SK-N-MC (cell line): Measurements from ENCODE around the gene MICOS13.

Experiments used
- DNase-seq: peaks from one replicate; pipeline ENCODE4 v3.0.0-alpha.2; 2011; ENCODE audit warnings: low read depth, low spot score
- H3K27ac ChIP-seq: fragments of 200-600 bp; sonication (generic); 2 replicates; pipeline ENCODE4 v1.5.1; 2016; ENCODE audit warnings: mixed run types
- H3K36me3 ChIP-seq: fragments of 200-600 bp; sonication (generic); 2 replicates; pipeline ENCODE4 v1.6.1; 2017; ENCODE audit warnings: antibody characterized with exemption, low read length, mixed read lengths; ENCODE audit not compliant: insufficient read depth
- H3K4me3 ChIP-seq: fragments of 200-600 bp; sonication (generic); 2 replicates; pipeline ENCODE4 v1.5.1; 2016
- H3K9ac ChIP-seq: fragments of 200-600 bp; sonication (generic); 2 replicates; pipeline ENCODE4 v1.8.0; 2017; ENCODE audit warnings: mixed run types, mixed read lengths; ENCODE audit not compliant: insufficient read length
- H3K9me3 ChIP-seq: fragments of 200-600 bp; sonication (generic); 2 replicates; pipeline ENCODE4 v1.6.1; 2017; ENCODE audit warnings: low read depth, mild to moderate bottlenecking, antibody characterized with exemption, low read length, moderate library complexity, mixed read lengths
- EZH2 ChIP-seq: fragments of 200-600 bp; sonication (generic); IDR thresholded peaks from one replicate; pipeline ENCODE4 v1.6.1; 2017; ENCODE audit warnings: antibody characterized with exemption
- FOXP2 ChIP-seq: optimal IDR thresholded peaks from 2 replicates; pipeline ENCODE3; 2011; ENCODE audit warnings: mild to moderate bottlenecking, moderate library complexity; ENCODE audit not compliant: insufficient read depth; ENCODE audit errors: extremely low read length, control extremely low read depth
- POLR2AphosphoS5 ChIP-seq: IDR thresholded peaks from 2 replicates; pipeline ENCODE4 v1.6.1; 2012; ENCODE audit warnings: mild to moderate bottlenecking, low read depth, low read length, borderline replicate concordance

MICOS13 gene

DNA sequence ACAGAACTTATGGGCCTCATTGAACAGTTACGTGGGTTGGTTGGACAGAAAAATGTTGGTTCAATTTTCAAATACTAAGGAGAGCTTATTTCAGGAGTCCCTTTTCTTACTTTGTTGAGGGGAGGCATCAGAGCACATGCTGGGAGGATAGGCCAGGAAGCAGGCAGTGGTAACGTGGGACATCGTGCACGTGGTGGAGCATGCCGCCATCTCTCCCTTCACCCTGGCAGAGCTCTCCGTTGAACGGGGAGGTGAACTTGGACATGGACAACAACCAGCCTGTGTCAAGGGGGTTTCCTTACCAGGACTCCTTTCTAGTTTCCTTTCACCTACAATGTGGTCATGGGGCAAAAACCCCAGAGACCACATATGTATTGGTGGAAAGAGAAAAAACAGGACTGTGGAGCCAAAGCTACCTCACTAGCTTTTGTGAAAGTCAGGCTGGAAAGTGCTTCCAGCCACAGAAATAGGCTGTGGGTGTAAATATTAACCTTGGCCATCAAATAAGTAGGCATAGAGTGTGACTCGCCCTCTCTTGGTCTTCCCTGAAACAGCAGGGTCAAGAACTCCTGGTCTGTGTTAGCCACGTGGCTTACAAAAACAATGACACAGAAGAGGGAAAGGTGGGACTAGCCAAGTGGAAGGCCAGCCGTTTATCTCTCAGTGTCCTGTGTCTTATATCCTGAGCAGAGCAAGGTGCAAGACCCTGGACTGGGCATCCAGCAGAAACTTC, 14.4 kb downstream of the MICOS13 start:
- Histone ChIP-seq H3K4me3 (no peak overlapping the region), H3K27ac (peak overlapping the region; percentile 36; the same call in 1 of the 2 replicates), H3K9ac (no peak overlapping the region), H3K36me3 (peaks cover 85% of the 10 kb centered on the region), H3K9me3 (no peaks in the 10 kb centered on the region)
- DNase-seq = no peak
- TF ChIP-seq EZH2 (no peak), POLR2AphosphoS5 (no peak), FOXP2 (no peak)

GRCh38 chr19:5664515-5664914, 15.8 kb downstream of the MICOS13 start:
- H3K36me3 ChIP-seq = peaks cover 94% of the 10 kb centered on the region
- H3K4me3 ChIP-seq = no peak overlapping the region
- no peaks in the 10 kb centered on the region for H3K9me3 ChIP-seq
- peak overlapping the region; percentile 49; the same call in 1 of the 2 replicates for H3K27ac ChIP-seq
- no peak overlapping the region for H3K9ac ChIP-seq
- no peak for TF ChIP-seq FOXP2
- TF ChIP-seq EZH2 = no peak
- no peak for TF ChIP-seq POLR2AphosphoS5
- DNase-seq = no peak

GRCh38 chr19:5663904-5664303, 16.4 kb downstream of the MICOS13 start:
- no peaks in the 10 kb centered on the region for H3K9me3 ChIP-seq
- no peak for TF ChIP-seq FOXP2
- no peak for TF ChIP-seq EZH2
- no peak for TF ChIP-seq POLR2AphosphoS5
- H3K27ac ChIP-seq = peak overlapping the region; percentile 49; the same call in 1 of the 2 replicates
- H3K9ac ChIP-seq = no peak overlapping the region
- DNase-seq = no peak
- peaks cover 89% of the 10 kb centered on the region for H3K36me3 ChIP-seq
- H3K4me3 ChIP-seq = no peak overlapping the region

GRCh38 chr19:5661483-5661882, 18.8 kb downstream of the MICOS13 start:
- DNase-seq = no peak
- TF ChIP-seq EZH2 (no peak), FOXP2 (no peak), POLR2AphosphoS5 (no peak)
- H3K9me3 ChIP-seq = no peaks in the 10 kb centered on the region
- H3K4me3 ChIP-seq = no peak overlapping the region
- no peak overlapping the region for H3K27ac ChIP-seq
- peaks cover 86% of the 10 kb centered on the region for H3K36me3 ChIP-seq
- H3K9ac ChIP-seq = no peak overlapping the region

GRCh38 chr19:5655412-5655811, 24.9 kb downstream of the MICOS13 start:
- Histone ChIP-seq H3K9ac (no peak overlapping the region), H3K9me3 (no peaks in the 10 kb centered on the region), H3K4me3 (no peak overlapping the region), H3K36me3 (peaks cover 87% of the 10 kb centered on the region), H3K27ac (no peak overlapping the region; the same call in 1 of the 2 replicates)
- no peak for DNase-seq
- no peak for TF ChIP-seq POLR2AphosphoS5
- TF ChIP-seq FOXP2 = no peak
- TF ChIP-seq EZH2 = no peak

GRCh38 chr19:5654931-5655330, 25.4 kb downstream of the MICOS13 start:
- TF ChIP-seq FOXP2 = no peak
- H3K27ac ChIP-seq = no peak overlapping the region
- H3K36me3 ChIP-seq = peaks cover 87% of the 10 kb centered on the region
- DNase-seq = no peak
- H3K9ac ChIP-seq = no peak overlapping the region
- H3K9me3 ChIP-seq = no peaks in the 10 kb centered on the region
- no peak overlapping the region for H3K4me3 ChIP-seq

DNA sequence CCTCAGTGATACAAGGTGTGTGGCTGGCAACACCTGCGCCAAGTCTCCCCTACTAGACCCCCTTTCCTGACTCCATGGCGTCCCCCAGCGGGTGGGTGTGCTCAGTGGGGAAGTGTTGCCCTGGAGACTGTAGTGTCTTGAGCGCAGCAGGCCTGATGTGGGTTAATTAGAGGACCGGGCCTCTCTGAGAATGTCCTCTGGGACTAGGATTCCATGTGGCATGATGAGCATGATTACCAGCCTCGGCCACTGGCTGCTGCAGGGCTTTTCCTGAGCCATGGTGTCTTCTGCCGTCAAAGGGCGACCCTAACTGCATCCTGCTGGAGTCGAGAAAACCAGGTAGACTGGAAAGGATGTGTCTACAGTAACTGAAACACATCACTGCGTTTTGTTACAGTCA, 28.1 kb downstream of the MICOS13 start:
- TF ChIP-seq FOXP2 (no peak), EZH2 (no peak), POLR2AphosphoS5 (no peak)
- Histone ChIP-seq H3K27ac (no peak overlapping the region), H3K36me3 (peaks cover 88% of the 10 kb centered on the region), H3K4me3 (no peak overlapping the region), H3K9ac (no peak overlapping the region), H3K9me3 (no peaks in the 10 kb centered on the region)
- no peak for DNase-seq

GRCh38 chr19:5651361-5651760, 29.0 kb downstream of the MICOS13 start:
- Histone ChIP-seq H3K36me3 (peaks cover 90% of the 10 kb centered on the region), H3K27ac (no peak overlapping the region), H3K9ac (no peak overlapping the region), H3K4me3 (no peak overlapping the region), H3K9me3 (no peaks in the 10 kb centered on the region)
- no peak for DNase-seq
- no peak for TF ChIP-seq EZH2
- no peak for TF ChIP-seq POLR2AphosphoS5
- no peak for TF ChIP-seq FOXP2

- Histone ChIP-seq H3K4me3 (no peak overlapping the region), H3K27ac (no peak overlapping the region), H3K9me3 (no peaks in the 10 kb centered on the region), H3K9ac (no peak overlapping the region), H3K36me3 (peaks cover 91% of the 10 kb centered on the region)
- no peak for TF ChIP-seq EZH2
- no peak for TF ChIP-seq POLR2AphosphoS5
- no peak for TF ChIP-seq FOXP2
- no peak for DNase-seq
Measured at GRCh38 chr19:5648464-5648863, 31.9 kb downstream of the MICOS13 start.
